Hindlimb muscle (tissue), 1 donor: ENCODE data around the gene FAM241A. TPM values are rescaled to one million over a fixed set of nuclear protein-coding genes. Genes with fewer than 3 reads are reported as not detected.
"Not testable (repeated sequence)": the region's sequence is repeated elsewhere in the genome, so short reads cannot be mapped to it uniquely, and the experiment has no call there.

Experiments used
- DNase-seq: peaks from one replicate; pipeline ENCODE4 v3.0.0-alpha.2; 2013
- polyA plus RNA-seq: library from polyadenylated mRNA; unstranded; fragments of 120-200 nt; gene quantifications from one replicate; pipeline ENCODE4 v1.2.1, GENCODE V29; 2013; ENCODE audit not compliant: insufficient read length

The FAM241A gene
- polyA plus RNA-seq = 4.0 TPM

- DNase-seq = peak; percentile 80
These were observed at the start of gene FAM241A for GRCh38 chr4:112145326-112145789. FAM241A (plus strand) TSS chr4:112145454; CDS start chr4:112145581, 127 bp downstream.

- no peak for DNase-seq
These were observed 46.3 kb upstream of the FAM241A start for GRCh38 chr4:112098841-112099530.

GRCh38 chr4:112099701-112100297 lies 45.5 kb upstream of the FAM241A start:
- peak; percentile 39 for DNase-seq

- DNase-seq = no peak
These were observed 42.3 kb upstream of the FAM241A start for GRCh38 chr4:112102875-112103370.

GRCh38 chr4:112105201-112105969 lies 39.9 kb upstream of the FAM241A start:
- no peak for DNase-seq

GRCh38 chr4:112109360-112110058 lies 35.7 kb upstream of the FAM241A start:
- no peak for DNase-seq

- DNase-seq = no peak
These were observed 35.2 kb upstream of the FAM241A start for GRCh38 chr4:112110059-112110425.

- DNase-seq = no peak
These were observed 33.9 kb upstream of the FAM241A start for GRCh38 chr4:112111306-112111705.

GRCh38 chr4:112112095-112112494 lies 33.2 kb upstream of the FAM241A start:
- DNase-seq = not testable (repeated sequence)

GRCh38 chr4:112112590-112113170 lies 32.6 kb upstream of the FAM241A start:
- no peak for DNase-seq

- no peak for DNase-seq
These were observed 31.4 kb upstream of the FAM241A start for GRCh38 chr4:112113864-112114263.

GRCh38 chr4:112114452-112114851 lies 30.8 kb upstream of the FAM241A start:
- DNase-seq = no peak

GRCh38 chr4:112118742-112119352 lies 26.4 kb upstream of the FAM241A start:
- no peak for DNase-seq

- DNase-seq = no peak
These were observed 25.9 kb upstream of the FAM241A start for GRCh38 chr4:112119353-112119783.

GRCh38 chr4:112120021-112120420 lies 25.2 kb upstream of the FAM241A start:
- no peak for DNase-seq

GRCh38 chr4:112125416-112125815 lies 19.8 kb upstream of the FAM241A start:
- DNase-seq = no peak

- DNase-seq = no peak
These were observed 18.1 kb upstream of the FAM241A start for GRCh38 chr4:112127048-112127637.

GRCh38 chr4:112127803-112128202 lies 17.5 kb upstream of the FAM241A start:
- DNase-seq = no peak

GRCh38 chr4:112128452-112128851 lies 16.8 kb upstream of the FAM241A start:
- no peak for DNase-seq

- peak; percentile 54 for DNase-seq
These were observed 14.3 kb upstream of the FAM241A start for GRCh38 chr4:112130906-112131305.

GRCh38 chr4:112136551-112136950 lies 8.7 kb upstream of the FAM241A start:
- no peak for DNase-seq
